KG1 (cell line): Measurements from ENCODE around the gene CXorf65.

Source experiments
- DNase-seq: peaks from one replicate; lab custom pipeline; 2025; lab: John Stamatoyannopoulos, UW

Gene CXorf65

DNA sequence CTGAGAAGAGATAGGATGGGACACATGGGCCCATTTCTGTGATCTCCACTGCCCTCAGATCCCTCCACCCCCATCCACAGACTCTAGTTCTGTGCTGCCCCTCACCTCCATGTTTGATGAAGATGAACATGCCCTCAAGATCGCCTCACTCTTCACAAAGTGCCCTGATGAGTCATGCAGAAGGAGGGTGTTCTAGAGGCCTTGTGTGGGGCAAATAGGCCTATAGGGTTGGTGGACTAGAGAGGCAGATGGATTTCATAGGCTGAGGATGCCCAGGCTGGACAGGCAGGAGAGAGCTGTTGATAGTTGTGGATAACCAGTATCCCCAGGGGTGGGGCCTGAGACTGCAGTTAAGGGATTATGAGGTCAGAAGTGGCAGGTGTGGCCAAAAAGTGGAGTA, at the start of gene CXorf65:
CXorf65 (minus strand) TSS at position 314 of the 400 bp plus-strand sequence; CDS start at position 130, 184 bp downstream.
- no peak for DNase-seq

DNA sequence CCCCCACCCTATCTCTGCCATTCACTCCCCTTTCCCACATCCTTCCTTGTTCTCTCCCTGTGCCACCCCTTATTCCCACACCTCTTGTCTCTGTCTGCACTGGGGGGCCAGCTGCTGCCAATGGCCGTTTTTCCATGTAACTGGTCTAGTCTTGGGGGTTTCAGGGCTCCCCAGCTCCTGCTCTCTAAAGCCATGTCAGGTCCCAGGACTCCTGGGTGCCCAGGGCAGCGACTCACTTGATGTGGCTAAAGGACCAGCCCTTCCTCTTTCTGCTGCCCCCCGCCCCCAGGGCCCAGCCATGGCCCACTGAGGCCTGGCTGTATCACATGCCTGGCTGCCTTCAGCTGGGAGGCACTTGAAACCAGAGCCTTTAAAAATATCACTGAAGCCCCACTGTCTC, 48.1 kb upstream of the CXorf65 start:
- DNase-seq = no peak

DNA sequence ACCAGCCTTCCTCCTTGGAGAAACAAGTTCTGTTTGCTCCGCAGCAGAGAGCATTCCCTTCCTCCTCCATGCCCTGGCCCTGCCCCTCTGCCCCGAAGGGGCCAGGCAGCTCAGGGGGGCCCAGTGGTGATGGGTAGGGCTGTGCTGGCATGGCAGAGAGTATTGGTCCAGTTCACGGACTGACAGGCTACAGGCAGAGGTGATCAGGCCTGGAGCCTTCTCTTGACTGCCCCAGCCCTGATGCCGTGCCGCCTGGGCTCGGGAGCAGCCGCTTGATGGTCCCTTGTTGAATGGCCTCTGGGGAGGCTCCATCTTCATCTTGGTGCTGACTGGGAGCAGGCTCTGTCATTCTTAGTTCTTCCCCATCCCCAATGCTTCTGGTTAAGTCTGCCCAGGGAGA, 47.7 kb upstream of the CXorf65 start:
- no peak for DNase-seq

DNA sequence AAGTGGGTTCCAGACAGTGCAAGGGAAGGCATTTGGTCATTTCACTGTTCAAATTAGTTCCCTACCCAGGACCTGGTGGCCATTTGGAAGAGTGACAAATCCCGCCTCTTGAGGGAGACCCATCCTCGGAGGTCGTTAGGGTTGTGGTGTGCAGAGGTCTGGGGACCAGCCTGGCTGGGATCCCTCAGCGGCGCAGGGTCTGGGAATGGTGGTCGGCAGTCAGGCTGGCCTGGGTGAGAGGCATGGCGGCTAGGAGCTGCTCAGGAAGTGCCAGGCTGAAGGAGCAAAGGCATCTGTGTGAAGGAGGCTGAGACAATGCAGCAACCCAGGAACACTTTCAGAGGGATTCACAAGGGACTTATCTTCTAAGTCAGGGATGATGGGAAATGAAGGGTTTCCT, 44.8 kb upstream of the CXorf65 start:
- no peak for DNase-seq

DNA sequence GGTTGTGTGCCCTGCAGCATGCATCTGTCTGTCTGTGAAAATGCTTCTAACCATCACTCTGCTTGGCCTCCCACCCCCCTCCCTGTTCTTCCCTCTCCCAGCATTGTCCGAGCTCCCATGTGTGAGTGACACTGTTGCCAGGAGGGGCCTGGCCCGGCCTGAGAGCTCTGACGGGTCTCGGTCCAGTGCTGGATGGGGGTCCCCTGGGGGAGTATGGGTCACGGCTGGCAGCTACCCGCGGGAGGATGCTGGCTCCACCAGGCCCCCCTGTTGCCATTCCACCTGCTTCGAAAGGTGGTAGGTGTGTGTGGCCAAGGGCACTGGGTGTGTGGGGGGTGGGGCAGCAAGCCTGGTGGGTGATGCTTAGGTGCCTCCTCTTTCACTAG, 41.7 kb upstream of the CXorf65 start:
- no peak for DNase-seq

DNA sequence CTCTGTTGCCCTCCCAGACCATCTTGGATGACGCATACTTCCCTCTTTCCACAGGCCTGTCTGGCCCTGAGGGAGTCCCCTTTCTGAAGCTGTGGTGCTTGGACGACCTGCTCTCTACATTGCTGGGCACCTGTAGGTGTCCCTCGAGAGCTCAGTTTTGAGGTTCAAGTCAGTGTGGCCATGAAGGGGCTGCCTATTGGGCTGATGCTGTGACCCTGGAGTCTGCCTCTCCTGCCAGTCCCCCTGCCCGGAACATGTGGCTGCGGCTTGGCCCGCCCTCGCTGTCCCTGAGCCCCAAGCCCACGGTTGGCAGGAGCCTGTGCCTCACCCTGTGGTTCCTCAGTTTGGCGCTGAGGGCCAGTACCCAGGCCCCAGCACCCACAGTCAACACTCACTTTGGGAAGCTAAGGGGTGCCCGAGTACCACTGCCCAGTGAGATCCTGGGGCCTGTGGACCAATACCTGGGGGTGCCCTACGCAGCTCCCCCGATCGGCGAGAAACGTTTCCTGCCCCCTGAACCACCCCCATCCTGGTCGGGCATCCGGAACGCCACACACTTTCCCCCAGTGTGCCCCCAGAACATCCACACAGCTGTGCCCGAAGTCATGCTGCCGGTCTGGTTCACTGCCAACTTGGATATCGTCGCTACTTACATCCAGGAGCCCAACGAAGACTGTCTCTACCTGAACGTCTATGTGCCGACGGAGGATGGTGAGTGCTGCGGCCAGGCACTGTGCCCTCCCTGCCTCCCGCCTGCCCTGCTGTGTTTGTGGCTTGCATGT, 41.1 kb upstream of the CXorf65 start:
- no peak for DNase-seq

DNA sequence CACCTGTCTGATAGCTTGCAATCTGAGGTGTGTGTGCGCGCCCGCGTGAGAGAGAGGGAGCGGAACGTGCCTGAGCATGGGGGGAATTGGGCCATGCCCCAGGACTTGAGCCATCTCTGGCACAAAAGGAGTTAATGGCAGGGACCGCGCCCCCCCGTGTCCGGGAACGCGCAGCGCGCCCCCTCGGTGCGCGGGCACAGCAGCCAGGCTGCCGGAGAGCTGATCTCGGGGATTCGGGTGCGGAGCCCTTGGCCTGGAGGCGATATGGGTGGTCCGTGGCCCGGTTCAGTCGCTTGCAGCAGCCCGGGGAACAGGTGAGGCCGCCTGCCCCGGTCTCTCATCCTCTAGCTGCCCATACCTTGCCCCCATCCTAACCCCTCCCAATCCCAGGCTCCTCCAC, 38.1 kb upstream of the CXorf65 start, which contains the start of gene NLGN3:
NLGN3 (plus strand) TSS at position 191 of the 400 bp plus-strand sequence. CDS start 2,909 bp downstream, outside the sequence.
- DNase-seq = no peak

DNA sequence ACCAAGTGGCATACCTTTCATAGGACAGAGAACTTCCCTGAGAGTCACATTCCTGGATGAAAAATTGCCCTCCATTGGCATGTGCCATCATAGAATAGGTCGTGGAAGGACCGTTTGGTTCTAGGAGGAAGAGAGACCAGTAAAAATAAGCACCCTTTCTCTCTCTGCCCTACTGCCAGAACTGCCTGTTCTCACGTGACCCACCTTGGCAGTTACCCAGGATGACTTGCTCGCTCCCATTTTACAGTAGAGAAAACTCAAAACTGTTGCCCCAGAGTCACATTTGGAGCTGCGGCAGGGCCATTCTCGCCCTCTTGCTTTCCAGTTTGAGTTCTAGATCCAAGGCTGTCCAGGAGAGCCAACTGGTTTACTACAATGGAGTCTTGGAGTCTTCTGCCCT, 37.0 kb upstream of the CXorf65 start:
- no peak for DNase-seq

DNA sequence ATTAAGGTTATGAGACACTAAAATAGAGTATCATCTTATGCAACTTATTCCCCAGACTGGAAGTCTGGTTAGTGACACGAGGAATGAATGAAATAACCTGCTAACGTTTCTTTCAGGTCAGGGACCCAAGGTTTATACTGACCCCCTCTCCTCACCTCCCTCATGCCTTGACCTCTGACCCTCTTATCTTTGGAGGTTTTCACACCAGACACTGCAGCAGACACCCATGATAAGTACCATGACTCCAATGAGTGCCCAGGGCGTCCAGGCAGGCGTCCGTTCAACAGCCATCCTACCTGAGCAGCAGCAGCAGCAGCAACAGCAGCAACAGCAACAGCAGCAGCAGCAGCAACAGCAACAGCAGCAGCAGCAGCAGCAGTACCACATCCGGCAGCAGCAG, 33.9 kb upstream of the CXorf65 start:
- DNase-seq = no peak

DNA sequence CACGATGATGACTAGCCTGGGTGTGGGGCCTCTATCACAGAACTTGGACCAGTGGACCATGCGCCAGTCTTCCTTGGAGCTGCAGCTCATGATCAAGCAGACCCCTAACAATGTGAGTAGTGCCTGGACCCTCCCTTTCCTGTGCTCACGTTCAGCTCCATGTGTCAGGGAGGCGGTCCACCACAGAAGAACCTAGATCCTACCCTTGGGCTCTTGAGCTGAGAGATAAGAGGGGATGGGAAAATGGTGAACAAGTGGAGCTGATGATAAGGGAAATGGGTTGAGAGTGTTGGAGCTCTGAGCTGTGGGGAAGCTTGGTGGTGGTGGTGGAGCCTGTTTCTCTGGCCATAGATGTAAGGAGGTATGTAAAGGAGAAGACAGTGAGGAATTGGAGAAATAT, 25.0 kb upstream of the CXorf65 start:
- no peak for DNase-seq

DNA sequence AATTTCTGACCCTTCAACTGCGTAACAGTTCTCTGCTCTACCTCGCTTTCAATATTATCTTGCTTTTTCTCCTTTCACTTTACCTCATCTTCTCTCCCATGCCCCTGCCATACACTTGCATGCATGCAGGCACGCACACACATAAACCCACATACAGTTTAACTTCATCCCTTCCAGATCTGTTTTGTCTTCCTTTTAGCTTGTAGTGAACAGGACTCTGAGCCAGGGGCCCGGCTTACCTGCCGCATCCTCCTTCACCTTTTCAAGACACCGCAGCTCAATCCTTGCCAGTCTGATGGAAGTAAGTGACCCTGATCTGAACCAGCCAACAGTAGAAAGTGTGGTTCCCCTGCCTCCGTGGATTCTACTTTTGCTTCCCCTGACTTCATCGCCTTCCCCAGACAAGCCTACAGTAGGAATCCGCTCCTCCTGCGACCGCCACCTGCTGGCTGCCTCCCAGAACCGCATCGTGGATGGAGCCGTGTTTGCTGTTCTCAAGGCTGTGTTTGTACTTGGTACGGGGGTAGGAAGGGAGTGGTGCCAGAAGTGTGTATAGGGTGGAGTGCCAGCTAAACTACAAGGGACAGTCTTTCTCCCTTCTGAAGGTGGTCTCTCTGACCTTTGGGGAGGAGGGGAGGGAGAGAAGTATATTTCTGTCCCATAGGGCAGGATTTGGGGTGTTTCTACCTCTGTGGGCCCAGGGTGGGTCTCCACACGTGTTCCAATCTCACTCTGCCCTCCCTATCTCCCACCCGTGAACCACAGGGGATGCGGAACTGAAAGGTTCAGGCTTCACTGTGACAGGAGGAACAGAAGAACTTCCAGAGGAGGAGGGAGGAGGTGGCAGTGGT, 22.6 kb upstream of the CXorf65 start:
- peak; percentile 2 for DNase-seq

DNA sequence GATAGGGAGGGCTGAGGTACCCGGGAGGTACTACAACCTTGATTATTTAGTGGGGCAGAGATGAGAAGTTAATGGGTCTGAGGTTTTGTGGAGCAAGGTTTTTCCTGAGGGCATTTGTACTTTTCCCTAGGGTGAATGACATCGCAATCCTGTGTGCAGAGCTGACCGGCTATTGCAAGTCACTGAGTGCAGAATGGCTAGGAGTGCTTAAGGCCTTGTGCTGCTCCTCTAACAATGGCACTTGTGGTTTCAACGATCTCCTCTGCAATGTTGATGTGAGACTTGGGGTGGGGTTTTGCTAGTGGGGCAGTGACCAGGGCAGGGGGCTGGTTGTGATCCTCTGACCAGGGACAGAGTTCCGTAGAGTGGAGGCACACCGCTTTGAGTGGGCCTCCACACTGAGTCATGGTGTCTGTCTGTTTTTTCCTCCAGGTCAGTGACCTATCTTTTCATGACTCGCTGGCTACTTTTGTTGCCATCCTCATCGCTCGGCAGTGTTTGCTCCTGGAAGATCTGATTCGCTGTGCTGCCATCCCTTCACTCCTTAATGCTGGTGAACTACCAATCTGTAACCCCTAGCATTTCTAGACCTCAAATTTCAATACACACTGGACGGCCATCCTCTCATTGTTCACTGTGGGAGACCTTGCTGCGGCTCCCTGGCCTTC, 21.8 kb upstream of the CXorf65 start:
- no peak for DNase-seq

DNA sequence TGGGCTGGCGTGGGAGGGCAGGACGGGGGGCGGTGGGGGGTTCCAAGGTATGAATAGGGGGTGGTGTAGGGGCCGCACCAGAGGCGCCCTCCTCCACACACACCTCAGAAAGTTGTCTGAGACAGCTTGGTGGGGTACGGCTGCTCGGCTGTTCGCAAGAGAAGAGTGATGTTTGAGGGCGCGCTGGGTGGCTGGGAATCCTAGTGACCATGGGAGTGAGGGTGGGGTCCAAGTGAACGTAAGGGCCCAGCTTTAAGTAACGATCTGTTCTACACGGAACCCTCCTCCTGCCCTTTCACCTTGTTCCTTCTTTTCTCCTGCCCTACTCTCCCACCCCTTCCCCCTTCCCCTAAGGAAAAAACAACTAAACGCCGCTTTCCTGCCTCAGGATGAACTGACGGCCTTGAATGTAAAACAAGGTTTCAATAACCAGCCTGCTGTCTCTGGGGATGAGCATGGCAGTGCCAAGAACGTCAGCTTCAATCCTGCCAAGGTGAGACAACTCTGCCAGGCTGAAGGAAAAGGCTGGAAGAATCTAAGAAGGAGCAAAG, 12.5 kb upstream of the CXorf65 start:
- no peak for DNase-seq

DNA sequence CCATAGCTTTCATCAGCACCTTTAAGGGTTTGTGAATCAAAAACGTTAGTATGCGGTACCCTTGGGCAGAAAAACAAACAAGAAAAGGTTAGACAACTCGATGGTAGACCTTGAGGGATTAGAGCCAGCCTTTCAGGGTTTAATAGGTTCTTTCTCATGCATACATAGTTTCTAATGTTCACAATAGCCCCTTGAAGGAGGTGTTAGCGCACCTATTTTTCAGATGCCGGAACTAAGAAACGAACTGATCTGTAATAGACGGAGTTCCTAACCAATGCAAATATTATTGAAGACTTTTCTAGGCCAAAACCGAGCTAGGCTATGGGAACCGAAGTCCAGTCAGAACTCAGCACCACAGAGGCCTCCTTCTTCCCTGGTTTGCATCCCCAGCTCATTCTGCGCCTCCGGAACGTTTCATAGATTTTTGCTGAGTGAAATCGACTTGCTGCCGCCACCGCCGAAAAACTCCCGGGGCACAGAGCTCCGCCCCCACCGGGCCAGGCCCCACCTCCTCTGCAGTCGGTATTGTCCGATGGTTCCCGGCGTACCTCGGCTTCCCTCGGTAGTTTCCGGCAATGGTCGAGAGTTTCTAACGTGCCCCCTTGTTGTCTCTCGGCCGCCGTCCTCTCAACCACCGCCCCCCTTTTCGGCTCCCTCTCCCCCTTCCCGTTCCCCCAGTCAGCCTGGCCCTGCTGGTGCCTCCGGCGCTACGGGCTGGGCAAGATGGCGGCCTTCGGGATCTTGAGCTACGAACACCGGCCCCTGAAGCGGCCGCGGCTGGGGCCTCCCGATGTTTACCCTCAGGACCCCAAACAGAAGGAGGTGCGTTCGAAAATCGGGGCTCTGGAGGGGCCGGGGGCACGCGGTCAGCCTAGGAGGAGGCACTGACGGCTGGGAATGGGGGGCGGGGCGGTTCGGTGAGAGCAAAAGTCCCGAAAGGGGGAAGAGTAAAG, 11.8 kb upstream of the CXorf65 start, which contains the start of gene MED12:
MED12 (plus strand) TSS at position 565 of the 953 bp plus-strand sequence; CDS start at position 724, 159 bp downstream.
- DNase-seq = peak; percentile 17

DNA sequence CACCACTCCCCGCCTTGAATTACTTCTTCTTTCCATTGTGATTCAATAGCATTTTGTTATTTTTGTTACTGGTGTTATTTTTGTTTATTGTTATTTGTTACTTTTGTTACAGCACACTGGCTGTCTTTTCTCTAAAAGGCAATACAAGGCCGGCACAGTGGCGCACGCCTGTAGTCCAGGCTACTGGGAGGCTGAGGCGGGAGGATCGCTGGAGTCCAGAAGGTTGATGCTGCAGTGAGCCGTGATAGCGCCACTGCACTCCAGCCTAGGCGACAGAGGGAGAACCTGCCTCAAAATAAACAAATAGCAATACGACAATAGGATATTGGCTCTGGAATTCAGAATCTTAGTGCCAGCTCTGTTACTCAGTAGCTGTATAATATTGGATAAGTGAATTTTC, 10.8 kb upstream of the CXorf65 start:
- no peak for DNase-seq

DNA sequence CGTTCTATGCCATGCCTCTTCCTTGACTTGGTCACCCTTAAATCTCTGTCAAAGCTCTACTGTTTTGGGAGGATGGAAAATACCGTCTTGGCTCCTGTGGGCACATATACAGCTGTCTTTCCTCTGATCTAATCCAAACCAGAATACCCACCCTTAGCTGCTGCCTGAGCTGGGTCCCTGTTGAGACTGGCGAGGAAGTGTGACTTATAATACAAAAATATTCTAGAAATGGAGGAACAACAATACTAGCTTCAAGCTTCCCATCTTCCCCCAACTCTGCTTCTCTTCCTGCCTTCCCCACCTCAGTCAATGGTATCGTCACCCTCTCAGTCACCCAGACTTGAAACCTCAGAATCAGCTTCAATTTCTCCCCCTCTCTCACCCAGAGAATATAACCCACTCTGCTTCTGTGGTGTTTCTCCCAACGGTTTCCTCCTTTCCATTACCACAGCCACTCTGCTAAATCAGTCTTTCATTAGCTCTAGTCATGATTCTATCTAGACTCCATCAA, 5.4 kb upstream of the CXorf65 start:
- peak; percentile 31 for DNase-seq

DNA sequence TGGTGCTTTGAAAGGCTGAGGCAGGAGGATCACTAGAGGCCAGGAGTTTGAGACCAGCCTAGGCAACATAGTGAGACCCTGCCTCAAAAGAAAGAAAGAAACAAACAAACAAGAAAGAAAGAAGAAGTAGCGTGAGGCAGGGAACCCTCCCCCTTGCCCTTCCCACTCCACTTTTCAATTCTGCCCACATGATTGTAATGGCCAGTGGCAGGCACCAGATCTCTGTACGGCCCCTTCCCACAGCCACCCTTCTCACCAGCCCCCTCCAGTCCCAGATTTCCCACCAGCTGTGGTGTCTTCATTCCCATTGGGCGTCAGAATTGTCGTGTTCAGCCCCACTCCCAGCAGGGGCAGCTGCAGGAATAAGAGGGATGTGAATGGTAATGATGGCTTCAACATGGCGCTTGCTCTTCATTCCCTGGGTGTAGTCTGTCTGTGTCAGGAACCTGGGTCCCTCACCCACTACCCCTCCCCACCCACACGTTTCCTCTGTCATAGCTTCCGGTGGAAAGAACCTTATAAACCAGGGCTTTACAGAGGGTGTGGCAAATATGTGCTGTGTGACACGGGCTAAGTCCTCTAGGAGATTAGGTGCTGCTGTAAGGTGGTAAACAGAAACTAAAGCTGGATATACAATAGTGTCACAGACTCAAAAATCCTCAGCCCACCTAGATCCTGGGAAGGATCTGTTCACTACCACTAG, 4.8 kb upstream of the CXorf65 start, which contains the start of gene IL2RG:
IL2RG (minus strand) TSS at position 437 of the 703 bp plus-strand sequence; CDS start at position 399, 38 bp downstream.
- peak; percentile 4 for DNase-seq

DNA sequence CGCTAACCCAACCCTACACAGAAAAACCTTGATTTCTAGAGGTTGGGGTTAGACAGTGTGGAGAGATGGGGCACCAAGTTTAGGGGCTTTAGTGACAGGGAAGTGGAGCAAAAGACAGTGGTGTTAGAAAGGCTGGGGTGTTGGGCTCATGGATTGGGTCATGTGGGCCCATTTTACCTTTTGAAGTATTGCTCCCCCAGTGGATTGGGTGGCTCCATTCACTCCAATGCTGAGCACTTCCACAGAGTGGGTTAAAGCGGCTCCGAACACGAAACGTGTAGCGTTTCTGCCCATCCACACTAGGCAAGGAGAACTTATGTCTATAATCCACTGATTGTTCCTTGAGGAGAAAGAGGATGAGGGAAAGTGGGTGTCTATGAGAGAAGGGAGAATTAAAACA, 2.5 kb upstream of the CXorf65 start:
- DNase-seq = no peak

DNA sequence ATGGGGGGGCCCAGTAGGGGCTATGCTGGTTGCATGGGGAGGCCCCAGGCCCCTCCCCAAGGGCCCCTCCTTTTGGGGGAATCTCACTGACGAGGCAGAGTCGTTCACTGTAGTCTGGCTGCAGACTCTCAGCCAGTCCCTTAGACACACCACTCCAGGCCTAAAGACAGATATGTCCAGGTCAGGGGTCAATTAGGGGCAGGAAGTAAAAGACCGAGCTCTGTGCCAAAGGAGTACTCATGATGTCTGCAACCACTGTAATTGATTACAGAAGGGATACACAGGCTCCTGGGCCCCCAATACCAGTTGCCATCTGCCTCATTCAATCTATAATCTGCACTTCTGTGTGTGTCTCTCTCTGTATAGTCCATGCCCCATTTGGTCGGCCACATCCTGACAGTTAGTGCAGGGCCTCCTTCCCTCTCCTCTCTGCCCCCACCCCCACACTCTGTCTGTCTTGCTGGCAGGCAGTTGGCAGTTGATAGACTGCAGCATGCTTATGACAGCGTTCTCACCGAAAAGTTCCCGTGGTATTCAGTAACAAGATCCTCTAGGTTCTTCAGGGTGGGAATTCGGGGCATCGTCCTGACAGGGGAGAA, 1.3 kb upstream of the CXorf65 start:
- peak; percentile 9 for DNase-seq

DNA sequence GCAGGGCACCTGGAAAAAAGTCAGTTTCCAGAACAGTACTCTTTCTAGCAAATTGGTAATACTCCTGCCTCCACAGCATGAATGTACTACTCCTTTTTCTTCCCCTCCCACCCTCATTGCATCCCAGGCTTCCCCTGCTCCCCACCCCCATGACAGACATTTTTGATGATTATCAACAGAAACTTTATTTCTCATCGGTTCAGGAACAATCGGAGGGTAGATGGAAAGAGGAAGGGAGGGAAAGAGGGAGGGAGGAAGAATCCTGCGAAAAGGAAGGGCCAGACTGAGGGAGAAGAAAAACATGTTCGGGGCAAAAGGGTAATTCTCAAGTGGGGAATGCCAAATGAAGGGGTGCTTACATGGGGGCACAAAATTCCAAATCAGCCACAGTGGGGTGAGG, 705 bp upstream of the CXorf65 start:
- no peak for DNase-seq
